CD4-positive, alpha-beta T cell treated with Interleukin-15 for 1 hour (primary cell): ENCODE measurements around the gene NCAM1.

Experiments used
- DNase-seq: peaks from one replicate; pipeline ENCODE4 v3.0.0-alpha.2; 2020

Gene NCAM1

DNA sequence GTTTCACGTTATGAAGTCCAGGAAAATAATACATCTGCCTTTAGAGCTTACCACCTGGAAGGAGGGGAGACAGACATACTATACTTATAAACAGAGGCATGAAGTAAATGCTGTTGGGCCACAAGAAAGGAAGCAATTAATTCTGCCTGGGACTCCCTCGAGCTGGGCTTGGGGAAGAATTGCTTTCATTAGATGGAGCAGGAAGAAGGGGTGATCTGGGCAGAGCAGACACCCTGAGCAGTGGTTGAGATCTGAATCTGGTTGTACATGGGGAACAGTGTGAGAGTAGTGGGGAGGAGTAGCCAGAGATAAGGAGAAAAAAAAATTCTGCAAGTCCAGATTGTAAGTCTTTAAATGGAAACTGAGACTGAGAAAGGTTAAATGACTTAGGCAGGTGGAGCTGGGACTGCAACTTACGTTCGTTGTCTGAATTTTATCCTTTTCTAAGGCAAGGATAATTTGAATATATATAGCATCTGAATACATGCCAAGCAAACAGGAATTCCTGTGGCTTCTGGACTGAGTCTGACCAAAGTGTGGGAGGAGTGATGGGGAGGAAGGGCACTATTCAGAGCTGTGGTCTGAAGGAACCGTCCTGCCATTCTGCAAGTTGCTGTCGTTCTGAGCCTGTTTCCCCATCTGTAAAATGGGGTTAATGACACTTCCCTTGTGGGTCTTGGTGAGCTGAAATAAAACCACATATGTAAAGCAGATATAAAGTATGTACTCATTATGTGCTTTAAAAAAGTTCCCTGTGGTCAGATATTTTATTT, 7.9 kb downstream of the NCAM1 start:
- DNase-seq: no peak

DNA sequence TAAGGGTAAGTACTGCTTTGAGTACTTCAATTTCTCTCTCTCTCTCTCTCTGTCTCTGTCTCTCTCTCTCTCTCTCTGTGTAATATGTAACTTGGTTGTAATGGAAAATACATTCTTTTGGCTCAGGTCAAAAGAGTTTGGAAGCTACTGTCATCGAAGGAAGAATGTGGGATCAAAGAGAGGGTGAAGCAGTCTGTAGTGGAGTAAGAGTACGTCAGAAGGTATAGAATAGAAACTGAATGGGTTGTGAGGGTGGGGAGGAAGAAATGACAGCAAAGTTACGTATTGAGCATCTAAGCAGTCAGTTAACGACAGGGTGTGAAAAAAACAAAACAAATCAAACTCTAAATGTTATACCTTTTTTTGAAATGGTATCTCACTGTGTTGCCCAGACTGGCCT, 10.0 kb downstream of the NCAM1 start:
- DNase-seq: no peak

- DNase-seq: no peak
Measured at GRCh38 chr11:112971827-112972226, 10.6 kb downstream of the NCAM1 start.

DNA sequence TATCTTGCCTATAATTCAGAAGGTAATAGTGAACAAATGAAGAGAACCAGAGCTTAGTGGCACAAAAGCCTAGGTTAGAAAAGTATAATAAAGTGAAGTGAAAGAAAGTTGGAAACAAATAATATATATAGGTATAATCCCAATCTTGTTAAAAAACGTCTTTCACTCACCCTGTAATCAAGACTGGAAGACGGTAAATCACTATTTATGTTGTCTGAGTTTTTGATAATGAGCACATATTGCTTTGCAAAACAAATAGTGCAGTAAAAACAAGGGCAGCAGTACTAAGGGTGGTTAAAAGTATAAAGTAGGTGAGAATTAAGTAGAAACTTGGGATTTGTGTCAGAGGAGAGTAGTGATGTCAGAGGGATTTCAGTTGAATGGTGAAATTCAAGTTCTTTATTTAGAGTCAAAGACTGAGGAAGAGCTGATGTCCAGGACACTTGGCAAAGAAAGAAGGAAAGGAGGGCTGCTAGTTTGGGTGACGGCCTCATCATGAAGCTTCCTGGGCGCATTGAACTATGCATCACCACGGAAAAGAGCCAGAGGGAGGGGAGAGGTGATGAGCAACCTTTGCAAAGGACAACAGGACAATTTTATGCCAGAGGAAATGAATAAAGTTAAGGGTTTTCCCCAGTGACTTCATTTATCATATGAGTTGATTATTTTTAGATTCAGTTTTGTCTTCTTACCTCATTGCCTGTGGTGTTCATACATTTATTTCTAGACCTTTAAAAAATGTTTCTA, 11.4 kb downstream of the NCAM1 start:
- DNase-seq: no peak

DNA sequence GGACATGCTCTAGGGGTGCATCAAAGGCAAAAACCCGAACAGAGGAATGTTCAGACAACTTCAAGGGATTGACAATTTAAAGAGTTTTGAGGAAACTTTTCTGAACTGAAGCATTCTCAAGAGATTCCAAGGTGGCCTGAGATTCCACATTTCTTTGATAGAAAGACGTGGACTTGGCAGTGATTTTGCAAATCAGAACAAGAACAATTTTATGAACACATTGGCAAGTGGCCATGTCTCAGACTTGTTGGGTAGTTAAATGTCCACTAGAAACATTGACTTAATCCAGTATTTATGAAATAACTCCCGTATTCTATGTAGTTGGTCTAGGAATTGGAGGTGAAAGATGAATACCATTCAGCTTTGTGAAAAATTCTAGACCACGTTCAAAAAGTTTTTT, 13.8 kb downstream of the NCAM1 start:
- DNase-seq: no peak

DNA sequence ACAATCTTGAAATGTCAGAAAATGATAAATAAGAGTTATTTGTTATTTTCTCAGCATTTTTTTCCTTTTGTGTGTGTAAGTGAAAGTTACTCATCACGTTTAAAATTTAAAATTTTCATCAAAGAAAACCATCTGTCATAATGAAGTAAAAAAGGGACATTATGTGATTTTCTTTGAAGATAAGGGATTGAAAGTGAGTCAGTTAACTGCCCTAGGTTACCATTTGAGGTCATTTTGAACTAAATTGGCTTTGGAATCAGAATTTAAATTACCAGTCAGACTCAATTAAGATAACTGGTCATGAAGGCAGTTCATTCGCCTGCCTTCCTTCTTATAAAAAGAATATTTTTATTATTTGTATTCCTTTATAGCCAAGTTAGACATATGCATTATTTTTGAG, 14.3 kb downstream of the NCAM1 start:
- no peak for DNase-seq

DNA sequence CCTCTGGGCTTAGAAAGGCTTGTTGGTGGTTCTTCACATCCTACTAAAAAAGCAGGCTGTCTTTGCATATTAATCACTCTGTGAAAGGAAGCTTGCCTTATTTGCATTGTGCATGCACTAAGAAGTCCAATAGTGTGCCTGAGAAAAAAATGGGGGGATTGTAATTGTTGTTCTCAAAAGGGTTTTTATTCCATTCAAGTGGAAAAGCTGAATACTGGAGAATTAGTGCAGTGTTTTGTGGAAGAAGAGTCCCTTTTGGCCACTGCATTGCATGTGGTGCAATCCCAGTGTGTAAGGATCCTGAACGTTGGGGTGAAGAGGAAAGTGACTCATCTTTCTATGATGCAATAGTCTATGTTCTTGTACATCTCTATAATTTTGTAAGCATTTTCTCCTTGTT, 16.5 kb downstream of the NCAM1 start:
- peak; percentile 30 for DNase-seq

DNA sequence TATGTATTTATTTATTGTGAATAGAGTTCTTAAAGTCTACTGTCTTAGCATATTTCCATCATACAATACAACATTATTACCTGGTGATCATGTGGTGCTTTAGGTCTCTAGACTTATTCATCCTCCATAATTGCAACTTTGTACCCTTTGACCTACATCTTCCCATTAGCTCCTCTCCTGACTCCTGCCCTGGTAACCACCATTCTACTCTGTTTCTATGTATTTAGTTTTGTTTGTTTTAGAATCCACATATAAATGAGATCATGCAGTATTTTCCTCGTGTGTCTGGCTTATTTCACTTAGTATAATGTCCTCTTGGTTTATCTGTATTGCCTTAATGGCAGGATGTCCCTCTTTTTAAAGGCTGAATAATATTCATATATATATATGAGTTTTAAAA, 22.7 kb downstream of the NCAM1 start:
- no peak for DNase-seq

DNA sequence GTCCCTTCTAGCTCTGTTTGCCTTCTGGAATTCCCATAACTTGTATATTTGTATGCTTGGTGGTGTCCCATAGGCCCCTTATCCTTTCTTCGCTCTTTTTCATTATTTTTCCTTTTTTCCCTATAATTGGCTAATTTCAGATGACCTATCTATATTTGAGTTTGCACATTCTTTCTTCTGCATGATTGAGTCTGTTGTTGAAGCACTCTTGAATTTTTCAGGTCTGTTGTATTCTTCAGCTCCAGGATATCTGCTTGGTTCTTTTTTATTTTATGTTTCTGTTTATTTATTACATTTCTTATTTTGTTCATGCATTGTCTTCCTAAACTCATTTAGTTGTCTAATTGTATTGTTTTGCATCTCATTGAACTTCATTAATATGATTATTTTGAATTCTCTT, 28.0 kb downstream of the NCAM1 start:
- DNase-seq: no peak

DNA sequence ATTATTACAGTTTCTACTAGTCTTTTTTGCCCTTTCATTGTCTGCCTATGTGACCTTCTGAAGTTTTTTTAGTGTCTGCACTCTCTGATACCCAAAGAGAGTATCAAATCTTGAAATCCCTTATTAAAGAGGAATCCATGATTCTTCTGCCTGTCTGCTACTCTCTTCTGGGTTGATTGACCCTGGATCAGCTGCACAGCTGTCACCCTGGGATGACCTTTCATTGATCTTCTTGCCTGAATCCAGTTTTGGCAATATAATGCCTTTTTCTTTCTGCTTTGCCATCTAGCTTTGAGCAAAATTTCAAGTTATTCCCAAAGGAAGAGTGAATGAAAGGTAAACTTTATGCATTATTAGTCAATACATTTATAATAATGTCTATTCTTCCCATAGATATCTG, 32.6 kb downstream of the NCAM1 start:
- no peak for DNase-seq

DNA sequence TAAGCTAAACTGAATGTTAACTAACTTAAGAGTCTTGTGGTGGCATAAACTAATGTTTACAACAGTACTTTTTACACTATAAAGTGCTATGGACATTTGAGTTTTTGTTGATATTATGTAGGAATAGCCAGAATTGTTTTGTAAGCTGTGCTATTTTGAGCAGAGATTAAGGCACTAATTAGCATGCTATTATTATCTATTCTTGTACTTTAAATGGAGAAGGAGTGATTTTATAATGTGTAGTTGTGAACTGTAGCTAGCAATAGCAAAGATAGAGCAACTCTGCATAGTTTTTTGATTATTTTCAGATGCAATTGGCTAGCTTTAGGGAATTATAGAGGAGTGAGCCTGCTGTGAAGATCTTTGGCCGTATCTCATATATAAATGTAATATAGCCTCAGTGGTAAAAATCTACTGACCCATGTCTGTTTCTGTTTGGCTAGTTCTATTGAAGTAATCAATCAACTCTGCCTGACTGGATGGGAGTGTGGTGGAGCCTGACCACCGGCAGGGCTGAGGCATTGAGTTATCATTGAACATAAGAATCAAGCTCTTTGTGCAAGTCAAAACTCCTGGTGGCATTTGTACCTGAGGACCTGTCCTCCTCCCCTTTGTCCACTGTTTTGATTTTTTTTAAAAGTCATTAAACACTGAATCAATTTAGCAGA, 34.3 kb downstream of the NCAM1 start:
- no peak for DNase-seq

- no peak for DNase-seq
Measured at GRCh38 chr11:112996994-112997393, 35.8 kb downstream of the NCAM1 start.

DNA sequence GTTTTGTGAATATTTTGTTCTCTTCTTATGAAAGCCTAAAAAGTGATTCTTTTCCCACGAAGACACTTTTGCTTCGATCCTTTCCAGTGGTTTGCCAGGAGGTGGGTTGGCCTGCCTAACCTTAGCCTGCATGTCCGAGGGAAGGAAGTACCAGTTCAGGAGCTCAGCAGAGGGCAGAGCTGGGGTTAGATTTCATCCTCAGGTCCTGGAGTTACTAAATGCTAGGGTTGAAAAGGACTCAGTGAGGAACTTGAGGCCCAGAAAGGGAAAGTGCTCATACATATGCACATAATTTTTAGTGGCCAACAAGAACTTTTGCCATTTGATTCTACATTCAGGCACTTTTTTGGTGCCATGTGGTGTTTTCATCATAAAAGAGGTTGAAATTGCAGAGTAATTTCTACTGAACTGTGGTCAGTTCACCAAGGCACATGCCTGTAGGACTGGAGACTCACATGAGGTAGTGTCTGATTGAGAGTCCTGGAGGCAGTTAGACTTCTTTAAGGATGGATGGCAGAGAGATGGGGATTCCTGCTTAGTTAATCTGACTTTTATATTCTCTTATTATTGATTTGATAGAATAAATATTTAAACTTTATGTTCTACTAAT, 36.7 kb downstream of the NCAM1 start:
- no peak for DNase-seq

DNA sequence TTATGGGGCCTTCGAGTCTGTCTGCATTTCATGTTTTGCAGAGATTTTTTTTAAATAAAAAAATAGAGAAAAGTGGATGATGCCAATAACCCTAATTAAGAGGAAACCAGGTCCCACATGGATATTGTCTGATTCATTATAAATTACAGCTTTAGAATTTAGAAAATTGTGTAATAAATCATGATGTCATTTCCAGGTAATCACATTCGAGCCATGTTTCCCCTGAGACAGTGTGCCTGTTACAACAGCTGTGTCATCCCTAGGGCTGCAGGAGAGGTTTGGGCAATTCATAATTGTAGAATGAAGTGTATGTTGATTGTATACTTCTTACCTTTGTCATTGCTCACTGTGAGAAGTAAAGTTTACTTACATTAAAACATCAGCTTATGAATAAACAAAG, 38.3 kb downstream of the NCAM1 start:
- DNase-seq: no peak

GRCh38 chr11:113001709-113002108, 40.5 kb downstream of the NCAM1 start:
- DNase-seq: no peak

DNA sequence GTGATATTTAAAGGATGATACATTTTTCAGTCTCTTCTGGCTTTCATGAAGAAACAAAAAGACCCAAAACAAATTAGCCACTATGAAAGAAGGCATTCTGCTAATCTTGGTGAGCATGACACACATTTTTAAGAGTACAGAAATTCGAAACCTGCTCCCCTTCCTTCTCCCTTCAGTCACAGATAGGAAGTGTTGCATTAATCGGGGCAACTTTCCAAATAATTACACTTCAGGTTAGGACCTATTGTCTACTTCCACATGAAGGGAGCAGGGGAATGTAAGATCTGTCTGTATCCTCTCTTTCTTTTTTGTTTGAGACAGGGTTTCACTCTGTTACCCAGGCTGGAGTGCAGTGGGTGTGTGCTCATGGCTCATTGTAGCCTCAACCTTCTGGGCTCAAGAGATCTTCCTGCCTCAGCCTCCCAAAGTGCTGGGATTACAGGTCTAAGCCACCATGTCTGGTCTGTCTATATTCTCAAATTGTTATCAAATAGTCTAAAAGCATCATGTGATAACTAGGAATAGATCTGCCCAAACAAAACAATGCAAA, 45.8 kb downstream of the NCAM1 start:
- DNase-seq: no peak

DNA sequence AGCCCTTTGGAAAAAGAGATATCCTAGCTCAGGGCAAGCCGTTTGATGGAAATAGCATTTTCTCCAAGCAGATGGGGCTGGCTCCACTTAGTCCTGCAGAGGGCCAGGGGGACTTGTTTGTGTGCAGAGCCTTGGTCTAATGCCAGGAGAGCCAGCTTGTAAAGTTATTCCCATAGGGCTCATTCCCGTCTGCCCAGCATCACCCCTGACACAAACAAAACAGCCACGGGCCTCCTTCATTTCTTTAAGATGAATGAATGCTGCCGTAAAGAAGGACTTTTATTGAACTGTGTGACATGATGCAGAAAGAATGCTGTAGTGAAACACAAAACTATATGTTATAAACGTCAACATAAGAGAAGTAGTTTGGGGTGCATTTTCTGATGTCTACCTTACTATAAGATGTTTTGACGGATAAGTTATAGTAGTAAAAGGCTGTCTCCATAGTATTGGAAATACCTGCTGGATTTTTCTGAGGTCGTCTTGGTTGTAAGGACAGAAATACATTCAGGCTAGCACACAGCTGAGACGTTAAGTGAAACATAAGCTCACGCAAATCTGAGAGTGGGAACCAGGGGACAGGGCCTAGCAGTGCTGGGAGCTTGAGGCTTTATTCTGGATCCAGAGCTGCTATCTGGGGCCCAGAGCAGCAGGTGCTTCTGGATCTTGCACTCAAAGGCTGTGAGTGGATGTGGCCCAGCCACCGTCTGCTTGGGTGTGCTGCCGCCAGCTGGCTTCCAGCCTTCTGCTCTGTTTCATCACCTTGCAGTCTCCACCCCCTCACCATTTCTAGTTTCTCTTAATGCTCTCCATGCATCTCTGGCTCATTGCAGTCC, 53.3 kb downstream of the NCAM1 start:
- no peak for DNase-seq

DNA sequence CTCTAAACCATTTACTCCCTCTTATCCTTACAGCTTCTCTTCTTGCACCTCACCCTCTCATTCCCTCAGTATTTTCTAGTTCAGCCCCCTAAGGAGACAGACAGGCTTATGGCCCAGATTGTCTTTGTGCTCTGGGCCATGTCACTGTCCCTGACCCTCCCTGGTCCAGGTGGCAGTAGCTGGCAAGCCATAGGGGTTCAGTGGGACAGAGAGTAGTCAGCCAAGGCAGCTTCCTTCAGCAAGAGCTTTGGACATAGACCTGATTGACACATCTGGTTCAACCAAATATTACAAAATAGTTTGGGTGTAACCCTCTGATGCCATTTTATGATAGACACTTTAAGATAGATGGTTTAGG, 53.9 kb downstream of the NCAM1 start:
- DNase-seq: no peak

DNA sequence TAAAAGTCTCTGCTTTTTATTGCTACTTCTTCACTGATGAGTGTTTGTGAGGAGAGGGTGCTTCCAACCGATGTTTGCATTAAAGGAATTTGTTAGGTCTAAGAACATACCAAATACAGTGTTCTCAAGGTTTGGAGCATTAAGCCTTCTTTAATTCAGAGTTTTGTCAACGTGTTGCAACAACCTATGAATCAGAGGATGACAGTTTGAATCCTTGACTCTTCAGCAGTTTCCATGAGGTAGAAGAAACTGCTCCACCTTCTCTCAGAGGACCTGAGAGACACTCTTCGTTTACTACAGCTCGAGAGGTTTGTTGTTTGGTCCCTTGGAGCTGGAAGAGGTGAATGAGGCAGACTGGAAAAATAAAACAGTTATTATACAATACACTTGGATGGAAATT, 55.7 kb downstream of the NCAM1 start:
- no peak for DNase-seq

- no peak for DNase-seq
Measured at GRCh38 chr11:113018913-113019312, 57.7 kb downstream of the NCAM1 start.

- no peak for DNase-seq
Measured at GRCh38 chr11:113019711-113020110, 58.5 kb downstream of the NCAM1 start.

- DNase-seq: no peak
Measured at GRCh38 chr11:113021111-113021510, 59.9 kb downstream of the NCAM1 start.

DNA sequence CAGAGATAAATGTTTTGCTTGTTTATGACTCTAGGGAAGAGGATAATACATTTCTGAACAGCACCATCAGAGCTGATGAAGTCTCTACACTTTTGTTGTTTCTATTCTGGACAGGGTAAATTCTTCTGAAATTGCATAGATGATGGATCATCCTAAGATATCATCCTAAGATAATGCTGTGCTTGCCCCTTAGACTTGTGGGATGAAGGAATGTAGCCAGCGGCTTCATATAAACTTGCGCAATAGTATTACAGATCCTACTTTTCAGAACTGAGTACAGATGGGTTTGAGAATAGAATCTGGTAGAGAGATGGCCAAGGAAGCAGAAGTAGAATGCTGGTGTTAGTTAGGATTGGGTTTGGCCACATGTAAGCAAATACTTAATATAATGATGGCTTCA, 61.0 kb downstream of the NCAM1 start:
- DNase-seq: no peak
